Neural cell (in vitro differentiated cells): ENCODE measurements around the gene NKD1. TPM values are rescaled to one million over a fixed set of nuclear protein-coding genes. Genes with fewer than 3 reads are reported as not detected.

Source experiments
- H2AFZ ChIP-seq: fragments of 200-600, 300-800 bp; sonication (generic), shearing (Covaris generic); 2 replicates; pipeline ENCODE4 v1.6.0; 2014; ENCODE audit warnings: low read depth, mild to moderate bottlenecking, antibody characterized with exemption, low read length, moderate library complexity
- H3F3A ChIP-seq: fragments of 200-600 bp; shearing (Covaris generic); 2 replicates; pipeline ENCODE4 v1.6.1; 2016; ENCODE audit warnings: mild to moderate bottlenecking, moderate library complexity, mixed read lengths, antibody characterized with exemption, low read length; ENCODE audit not compliant: insufficient read depth, poor library complexity, severe bottlenecking
- H3K27ac ChIP-seq: fragments of 200-600, 300-800 bp; sonication (generic), shearing (Covaris generic); 2 replicates; pipeline ENCODE4 v1.5.1; 2014; ENCODE audit warnings: mild to moderate bottlenecking, low read length, moderate library complexity
- H3K27me3 ChIP-seq: fragments of 300-800, 200-600 bp; sonication (generic), shearing (Covaris generic); 2 replicates; pipeline ENCODE4 v1.6.0; 2014; ENCODE audit warnings: mild to moderate bottlenecking, low read depth, low read length, moderate library complexity; ENCODE audit not compliant: insufficient read depth
- H3K36me3 ChIP-seq: fragments of 300-800, 200-600 bp; sonication (generic), shearing (Covaris generic); 2 replicates; pipeline ENCODE4 v1.5.1; 2014; ENCODE audit warnings: mild to moderate bottlenecking, antibody characterized with exemption, low read length, moderate library complexity; ENCODE audit not compliant: insufficient read depth
- H3K4me2 ChIP-seq: fragments of 300-800, 200-600 bp; sonication (generic), shearing (Covaris generic); 2 replicates; pipeline ENCODE4 v1.6.0; 2014; ENCODE audit warnings: mild to moderate bottlenecking, low read length
- H3K4me3 ChIP-seq: fragments of 300-800, 200-600 bp; sonication (generic), shearing (Covaris generic); 2 replicates; pipeline ENCODE4 v1.5.1; 2014; ENCODE audit warnings: mild to moderate bottlenecking, low read length, moderate library complexity
- H3K79me2 ChIP-seq: fragments of 200-600 bp; shearing (Covaris generic); replicated peaks from 2 replicates; pipeline ENCODE4 v1.6.0; 2014; ENCODE audit warnings: mild to moderate bottlenecking, low read length, moderate library complexity; ENCODE audit not compliant: insufficient read depth
- H3K9ac ChIP-seq: fragments of 300-800, 200-600 bp; sonication (generic), shearing (Covaris generic); 2 replicates; pipeline ENCODE4 v1.6.1; 2016; ENCODE audit warnings: mild to moderate bottlenecking, low read length, mixed read lengths
- H3K9me2 ChIP-seq: fragments of 200-600 bp; shearing (Covaris generic); 2 replicates; pipeline ENCODE4 v1.6.1; 2016; ENCODE audit warnings: mild to moderate bottlenecking, low read length, mixed read lengths; ENCODE audit not compliant: insufficient read depth
- H3K9me3 ChIP-seq: fragments of 200-600, 300-800 bp; sonication (generic), shearing (Covaris generic); 2 replicates; pipeline ENCODE4 v1.6.1; 2016; ENCODE audit warnings: mild to moderate bottlenecking, mixed run types, low read length, moderate library complexity, mixed read lengths
- H4K20me1 ChIP-seq: fragments of 200-600 bp; shearing (Covaris generic); 2 replicates; pipeline ENCODE4 v1.6.1; 2016; ENCODE audit warnings: mild to moderate bottlenecking, mixed run types; ENCODE audit not compliant: insufficient read depth
- EZH2 ChIP-seq: fragments of 200-600, 300-800 bp; shearing (Covaris generic), sonication (generic); IDR thresholded peaks from 2 replicates; pipeline ENCODE4 v1.6.1; 2014; ENCODE audit warnings: antibody characterized with exemption, low read length, borderline replicate concordance, mild to moderate bottlenecking; ENCODE audit not compliant: insufficient read depth, poor library complexity, severe bottlenecking
- RAD21 ChIP-seq: fragments of 450-650 bp; conservative IDR thresholded peaks from 2 replicates; pipeline ENCODE4 v1.6.1; 2014; ENCODE audit warnings: antibody characterized with exemption, mild to moderate bottlenecking, moderate library complexity
- SMC3 ChIP-seq: fragments of 450-650 bp; conservative IDR thresholded peaks from 2 replicates; pipeline ENCODE4 v1.6.1; 2014; ENCODE audit warnings: antibody characterized with exemption, mild to moderate bottlenecking, moderate library complexity; ENCODE audit not compliant: poor library complexity
- TAF1 ChIP-seq: IDR thresholded peaks from 2 replicates; pipeline ENCODE4 v1.6.1; 2012; ENCODE audit warnings: low read depth
- polyA plus RNA-seq: library from polyadenylated mRNA; depleted of rRNA; stranded (reverse); fragments of >200 nt; gene quantifications from 2 replicates; pipeline ENCODE4 v1.2.3, GENCODE V29; 2014
- TF ChIP-seq, protein P1 (sequence below): IDR thresholded peaks from 2 replicates; pipeline ENCODE4 v1.6.1; 2012; ENCODE audit warnings: borderline replicate concordance
- TF ChIP-seq, protein P2 (sequence below): fragments of 450-650 bp; IDR thresholded peaks from 2 replicates; pipeline ENCODE4 v1.5.1; 2014; ENCODE audit warnings: antibody characterized with exemption, mild to moderate bottlenecking, moderate library complexity; ENCODE audit not compliant: poor library complexity, severe bottlenecking

The NKD1 gene
- polyA plus RNA-seq, 1 donor from 2014 or later = 1.1 TPM

DNA sequence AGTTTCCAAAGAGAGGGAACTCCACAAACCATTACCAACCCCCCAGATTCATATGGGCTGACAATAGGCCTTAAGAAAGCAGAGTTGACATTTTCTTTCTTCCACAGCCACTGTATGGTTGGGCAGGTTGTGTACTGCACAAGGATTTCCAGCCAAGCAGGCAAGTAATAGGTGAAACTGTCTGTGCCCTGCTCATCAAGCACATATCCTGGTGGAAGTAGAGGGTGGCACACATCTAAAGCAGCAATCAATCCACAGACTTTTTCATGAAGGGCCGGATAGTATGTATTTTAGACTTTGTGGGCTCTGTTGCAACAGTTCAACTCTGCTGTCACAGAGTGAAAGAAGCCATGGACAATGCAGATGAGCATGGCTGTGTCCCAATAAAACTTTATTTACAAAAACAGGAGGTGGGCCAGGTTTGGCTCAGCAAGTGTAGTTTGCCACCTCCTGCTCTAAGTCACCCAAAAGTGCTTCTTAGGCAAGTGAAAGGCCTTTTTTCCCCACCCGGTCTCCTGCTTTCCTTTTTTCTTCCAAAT is 69.5 kb downstream of the NKD1 start:
- Histone ChIP-seq H4K20me1 (no peaks in the 10 kb centered on the region), H3K79me2 (no peaks in the 10 kb centered on the region), H3F3A (no peaks in the 10 kb centered on the region), H3K9me2 (no peaks in the 10 kb centered on the region), H2AFZ (no peak overlapping the region), H3K9me3 (no peaks in the 10 kb centered on the region), H3K36me3 (no peaks in the 10 kb centered on the region), H3K9ac (no peak overlapping the region), H3K27ac (no peak overlapping the region), H3K4me2 (no peak overlapping the region), H3K27me3 (no peaks in the 10 kb centered on the region), H3K4me3 (no peak overlapping the region)
- no peak for TF ChIP-seq EZH2
- TF ChIP-seq, protein P1, sequence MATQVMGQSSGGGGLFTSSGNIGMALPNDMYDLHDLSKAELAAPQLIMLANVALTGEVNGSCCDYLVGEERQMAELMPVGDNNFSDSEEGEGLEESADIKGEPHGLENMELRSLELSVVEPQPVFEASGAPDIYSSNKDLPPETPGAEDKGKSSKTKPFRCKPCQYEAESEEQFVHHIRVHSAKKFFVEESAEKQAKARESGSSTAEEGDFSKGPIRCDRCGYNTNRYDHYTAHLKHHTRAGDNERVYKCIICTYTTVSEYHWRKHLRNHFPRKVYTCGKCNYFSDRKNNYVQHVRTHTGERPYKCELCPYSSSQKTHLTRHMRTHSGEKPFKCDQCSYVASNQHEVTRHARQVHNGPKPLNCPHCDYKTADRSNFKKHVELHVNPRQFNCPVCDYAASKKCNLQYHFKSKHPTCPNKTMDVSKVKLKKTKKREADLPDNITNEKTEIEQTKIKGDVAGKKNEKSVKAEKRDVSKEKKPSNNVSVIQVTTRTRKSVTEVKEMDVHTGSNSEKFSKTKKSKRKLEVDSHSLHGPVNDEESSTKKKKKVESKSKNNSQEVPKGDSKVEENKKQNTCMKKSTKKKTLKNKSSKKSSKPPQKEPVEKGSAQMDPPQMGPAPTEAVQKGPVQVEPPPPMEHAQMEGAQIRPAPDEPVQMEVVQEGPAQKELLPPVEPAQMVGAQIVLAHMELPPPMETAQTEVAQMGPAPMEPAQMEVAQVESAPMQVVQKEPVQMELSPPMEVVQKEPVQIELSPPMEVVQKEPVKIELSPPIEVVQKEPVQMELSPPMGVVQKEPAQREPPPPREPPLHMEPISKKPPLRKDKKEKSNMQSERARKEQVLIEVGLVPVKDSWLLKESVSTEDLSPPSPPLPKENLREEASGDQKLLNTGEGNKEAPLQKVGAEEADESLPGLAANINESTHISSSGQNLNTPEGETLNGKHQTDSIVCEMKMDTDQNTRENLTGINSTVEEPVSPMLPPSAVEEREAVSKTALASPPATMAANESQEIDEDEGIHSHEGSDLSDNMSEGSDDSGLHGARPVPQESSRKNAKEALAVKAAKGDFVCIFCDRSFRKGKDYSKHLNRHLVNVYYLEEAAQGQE = no peak
- TF ChIP-seq TAF1 = no peak
- TF ChIP-seq, protein P2, sequence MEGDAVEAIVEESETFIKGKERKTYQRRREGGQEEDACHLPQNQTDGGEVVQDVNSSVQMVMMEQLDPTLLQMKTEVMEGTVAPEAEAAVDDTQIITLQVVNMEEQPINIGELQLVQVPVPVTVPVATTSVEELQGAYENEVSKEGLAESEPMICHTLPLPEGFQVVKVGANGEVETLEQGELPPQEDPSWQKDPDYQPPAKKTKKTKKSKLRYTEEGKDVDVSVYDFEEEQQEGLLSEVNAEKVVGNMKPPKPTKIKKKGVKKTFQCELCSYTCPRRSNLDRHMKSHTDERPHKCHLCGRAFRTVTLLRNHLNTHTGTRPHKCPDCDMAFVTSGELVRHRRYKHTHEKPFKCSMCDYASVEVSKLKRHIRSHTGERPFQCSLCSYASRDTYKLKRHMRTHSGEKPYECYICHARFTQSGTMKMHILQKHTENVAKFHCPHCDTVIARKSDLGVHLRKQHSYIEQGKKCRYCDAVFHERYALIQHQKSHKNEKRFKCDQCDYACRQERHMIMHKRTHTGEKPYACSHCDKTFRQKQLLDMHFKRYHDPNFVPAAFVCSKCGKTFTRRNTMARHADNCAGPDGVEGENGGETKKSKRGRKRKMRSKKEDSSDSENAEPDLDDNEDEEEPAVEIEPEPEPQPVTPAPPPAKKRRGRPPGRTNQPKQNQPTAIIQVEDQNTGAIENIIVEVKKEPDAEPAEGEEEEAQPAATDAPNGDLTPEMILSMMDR = no peak
- TF ChIP-seq SMC3 = no peak

DNA sequence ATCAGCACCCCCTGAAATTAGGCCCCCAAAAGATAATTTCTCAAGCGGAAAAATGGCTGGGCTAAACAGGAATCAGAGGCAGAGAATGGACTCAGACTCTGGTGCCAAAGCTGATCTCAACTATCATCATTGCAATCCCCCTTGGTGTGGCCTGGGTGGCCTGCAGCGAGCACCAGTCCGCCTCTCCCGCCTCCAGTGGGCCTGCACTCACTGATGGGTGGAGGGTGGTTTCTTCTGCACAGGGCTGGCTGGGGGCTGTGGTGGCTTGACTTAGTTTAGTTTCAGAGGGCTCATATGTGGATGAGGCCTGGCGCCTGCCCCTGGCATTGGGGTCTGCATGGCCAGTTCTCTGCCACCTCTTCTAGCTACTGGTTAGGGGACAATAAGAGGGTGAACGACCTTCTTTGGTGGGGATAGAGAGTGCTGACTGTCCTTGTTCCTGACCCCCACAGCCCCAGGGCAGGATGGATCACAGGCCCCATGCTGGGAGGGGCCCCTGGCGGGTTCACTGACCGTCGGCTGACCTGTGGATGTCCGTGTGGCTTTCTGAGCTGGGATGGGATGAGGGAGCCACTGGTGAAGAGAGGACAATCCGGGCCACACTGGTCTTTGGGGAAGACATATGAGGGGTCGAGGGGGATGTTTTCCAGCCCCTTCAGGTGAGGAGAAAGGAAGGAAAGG is 70.2 kb downstream of the NKD1 start:
- Histone ChIP-seq H3K4me2 (no peak overlapping the region), H3K27me3 (no peaks in the 10 kb centered on the region), H3K79me2 (no peaks in the 10 kb centered on the region), H3K9me3 (no peaks in the 10 kb centered on the region), H2AFZ (no peak overlapping the region), H4K20me1 (no peaks in the 10 kb centered on the region), H3F3A (no peaks in the 10 kb centered on the region), H3K4me3 (no peak overlapping the region), H3K9me2 (no peaks in the 10 kb centered on the region), H3K27ac (no peak overlapping the region), H3K9ac (no peak overlapping the region), H3K36me3 (no peaks in the 10 kb centered on the region)
- TF ChIP-seq, protein P2 = no peak
- TF ChIP-seq RAD21 (no peak), TAF1 (no peak)
- TF ChIP-seq, protein P1 = no peak
